Hepatocyte (in vitro differentiated cells): Measurements from ENCODE around the gene SPTLC1.
"Not testable (repeated sequence)": the region's sequence is repeated elsewhere in the genome, so short reads cannot be mapped to it uniquely, and the experiment has no call there.

ENCODE experiments used
- CTCF ChIP-seq: fragments of 200-600 bp; sonication (generic); IDR thresholded peaks from 2 replicates; pipeline ENCODE4 v1.5.1; 2016; ENCODE audit warnings: antibody characterized with exemption, mild to moderate bottlenecking; ENCODE audit not compliant: poor library complexity
- EZH2 ChIP-seq: fragments of 200-600 bp; sonication (generic); IDR thresholded peaks from 2 replicates; pipeline ENCODE4 v1.6.1; 2016; ENCODE audit warnings: antibody characterized with exemption, mild to moderate bottlenecking, borderline replicate concordance

- not testable (repeated sequence) for TF ChIP-seq CTCF, EZH2
Observed at GRCh38 chr9:92010253-92010652, 105.0 kb downstream of the SPTLC1 start.
